ENCODE data around the gene LNX1. TPM values are rescaled to one million over a fixed set of nuclear protein-coding genes. Genes with fewer than 3 reads are reported as not detected.

Gene LNX1
- total and polyA plus RNA-seq, 9 donors, result 2.4 to 5.1 (median 2.8) TPM

DNA sequence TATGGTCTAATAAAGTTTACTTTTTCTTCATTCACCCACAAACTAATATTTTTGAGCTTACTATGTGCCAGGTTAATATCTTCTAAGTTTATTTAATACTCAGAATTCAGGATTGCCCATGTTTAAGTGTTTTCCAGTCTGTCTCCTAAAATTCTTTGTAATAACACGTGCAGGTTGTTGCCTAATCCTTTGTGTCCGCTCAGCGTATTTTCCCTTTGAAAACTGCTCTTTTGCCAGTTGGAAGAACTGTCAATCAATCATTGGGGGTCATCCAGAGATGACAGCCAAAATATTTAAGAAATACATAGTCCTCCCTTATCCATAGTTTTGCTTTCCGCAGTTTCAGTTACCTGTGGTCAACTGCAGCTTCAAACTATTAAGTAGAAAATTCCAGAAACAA lies 63.4 kb downstream of the LNX1 start:
- Histone ChIP-seq H3K36me3 (ENCODE audit: control insufficient read depth, insufficient read depth, low read length) (no peaks in the 10 kb centered on the region), H3K9me3 (replicated peaks; ENCODE audit: control insufficient read depth, low read depth, low read length) (no peaks in the 10 kb centered on the region), H3K4me3 (ENCODE audit: low read length) (no peak overlapping the region), H3K27ac (ENCODE audit: low read length) (no peak overlapping the region), H3K4me1 (ENCODE audit: control insufficient read depth, insufficient read depth, low read length) (peaks cover 2% of the 10 kb centered on the region), H3K27me3 (ENCODE audit: control insufficient read depth, insufficient read depth, low read length) (peaks cover 3% of the 10 kb centered on the region)
- no peak for DNase-seq
- WGBS (ENCODE audit: insufficient coverage), result 69% methylated on average over 3 of the region's 4 CpGs

GRCh38 chr4:53527326-53527725 lies 64.0 kb downstream of the LNX1 start:
- no peak overlapping the region for H3K27ac ChIP-seq (ENCODE audit: low read length)
- no peak overlapping the region for H3K4me3 ChIP-seq (ENCODE audit: low read length)
- H3K27me3 ChIP-seq (ENCODE audit: control insufficient read depth, insufficient read depth, low read length), result peaks cover 3% of the 10 kb centered on the region
- DNase-seq, result no peak
- WGBS (ENCODE audit: insufficient coverage), result 63% methylated on average over 1 of the region's 1 CpG
- H3K36me3 ChIP-seq (ENCODE audit: control insufficient read depth, insufficient read depth, low read length), result no peaks in the 10 kb centered on the region
- H3K4me1 ChIP-seq (ENCODE audit: control insufficient read depth, insufficient read depth, low read length), result no peaks in the 10 kb centered on the region
- H3K9me3 ChIP-seq (replicated peaks; ENCODE audit: control insufficient read depth, low read depth, low read length), result no peaks in the 10 kb centered on the region

DNA sequence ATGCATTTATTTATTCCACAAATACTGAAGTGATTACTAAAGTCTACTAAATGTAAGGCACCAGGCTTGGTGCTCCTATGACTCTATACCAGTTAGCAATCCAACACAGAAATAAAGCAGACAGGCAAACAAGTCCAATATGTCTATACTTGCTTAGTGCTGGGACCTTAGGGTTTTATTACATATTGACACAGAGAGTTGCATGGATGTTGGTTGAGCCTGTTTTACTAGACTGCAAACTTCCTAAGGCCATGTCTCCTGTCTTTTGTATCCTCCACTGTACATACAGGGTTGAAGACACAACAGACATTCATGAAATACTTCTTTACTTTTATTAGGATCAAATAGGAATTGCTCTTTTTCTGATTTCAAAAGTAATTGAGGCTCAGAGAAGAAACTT lies 69.0 kb downstream of the LNX1 start:
- no peak for DNase-seq
- no peak overlapping the region for H3K27ac ChIP-seq (ENCODE audit: low read length)
- H3K9me3 ChIP-seq (replicated peaks; ENCODE audit: control insufficient read depth, low read depth, low read length), result no peaks in the 10 kb centered on the region
- no peaks in the 10 kb centered on the region for H3K4me1 ChIP-seq (ENCODE audit: control insufficient read depth, insufficient read depth, low read length)
- H3K36me3 ChIP-seq (ENCODE audit: control insufficient read depth, insufficient read depth, low read length), result no peaks in the 10 kb centered on the region
- no peak overlapping the region for H3K4me3 ChIP-seq (ENCODE audit: low read length)
- H3K27me3 ChIP-seq (ENCODE audit: control insufficient read depth, insufficient read depth, low read length), result peaks cover 1% of the 10 kb centered on the region

DNA sequence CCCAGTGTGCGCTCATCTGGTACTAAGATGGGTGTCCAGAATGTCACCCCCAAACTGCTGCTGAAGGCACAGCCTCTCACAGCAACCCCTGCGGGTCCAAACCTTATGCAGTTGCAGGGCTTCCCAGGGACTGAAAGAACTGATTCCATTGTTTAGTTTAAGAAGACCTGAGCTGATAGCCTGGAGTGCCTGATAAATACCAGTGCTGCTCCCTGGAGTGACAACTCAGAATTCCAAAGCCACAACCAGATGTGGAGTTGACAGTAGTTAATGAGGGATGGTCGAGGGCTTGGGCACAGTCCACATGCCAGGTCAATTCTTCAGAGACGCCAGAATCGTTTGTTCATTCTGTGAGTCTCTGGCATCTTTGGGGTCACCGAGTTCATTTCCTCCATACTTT lies 71.2 kb downstream of the LNX1 start:
- no peaks in the 10 kb centered on the region for H3K4me1 ChIP-seq (ENCODE audit: control insufficient read depth, insufficient read depth, low read length)
- DNase-seq, result no peak
- no peak overlapping the region for H3K27ac ChIP-seq (ENCODE audit: low read length)
- H3K27me3 ChIP-seq (ENCODE audit: control insufficient read depth, insufficient read depth, low read length), result no peaks in the 10 kb centered on the region
- 66% methylated on average over 4 of the region's 6 CpGs for WGBS (ENCODE audit: insufficient coverage)
- no peaks in the 10 kb centered on the region for H3K36me3 ChIP-seq (ENCODE audit: control insufficient read depth, insufficient read depth, low read length)
- no peak overlapping the region for H3K4me3 ChIP-seq (ENCODE audit: low read length)
- no peaks in the 10 kb centered on the region for H3K9me3 ChIP-seq (replicated peaks; ENCODE audit: control insufficient read depth, low read depth, low read length)

DNA sequence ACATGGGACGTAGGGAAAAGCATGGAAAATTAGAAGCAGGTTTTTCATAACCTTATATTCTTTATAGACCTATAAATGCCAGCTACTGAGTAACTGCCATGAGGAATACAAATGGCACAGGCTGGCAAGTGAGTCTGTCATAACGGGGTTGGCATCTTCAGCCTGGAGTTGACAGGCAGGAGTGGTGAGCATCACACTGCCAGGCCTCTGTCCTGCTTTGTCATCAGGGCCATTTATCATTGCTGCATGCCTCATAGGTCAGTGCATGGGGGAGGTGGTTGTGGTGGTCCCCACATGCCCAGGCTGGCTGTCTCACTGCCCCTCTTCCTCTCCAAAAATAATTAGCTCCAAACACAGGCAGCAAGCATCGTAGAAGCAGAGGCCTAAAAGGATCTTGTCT lies 72.5 kb downstream of the LNX1 start:
- no peaks in the 10 kb centered on the region for H3K4me1 ChIP-seq (ENCODE audit: control insufficient read depth, insufficient read depth, low read length)
- no peak for DNase-seq
- no peak overlapping the region for H3K27ac ChIP-seq (ENCODE audit: low read length)
- no peak overlapping the region for H3K4me3 ChIP-seq (ENCODE audit: low read length)
- 75% methylated on average over 1 of the region's 3 CpGs for WGBS (ENCODE audit: insufficient coverage)
- H3K27me3 ChIP-seq (ENCODE audit: control insufficient read depth, insufficient read depth, low read length), result no peaks in the 10 kb centered on the region
- no peaks in the 10 kb centered on the region for H3K9me3 ChIP-seq (replicated peaks; ENCODE audit: control insufficient read depth, low read depth, low read length)
- no peaks in the 10 kb centered on the region for H3K36me3 ChIP-seq (ENCODE audit: control insufficient read depth, insufficient read depth, low read length)

DNA sequence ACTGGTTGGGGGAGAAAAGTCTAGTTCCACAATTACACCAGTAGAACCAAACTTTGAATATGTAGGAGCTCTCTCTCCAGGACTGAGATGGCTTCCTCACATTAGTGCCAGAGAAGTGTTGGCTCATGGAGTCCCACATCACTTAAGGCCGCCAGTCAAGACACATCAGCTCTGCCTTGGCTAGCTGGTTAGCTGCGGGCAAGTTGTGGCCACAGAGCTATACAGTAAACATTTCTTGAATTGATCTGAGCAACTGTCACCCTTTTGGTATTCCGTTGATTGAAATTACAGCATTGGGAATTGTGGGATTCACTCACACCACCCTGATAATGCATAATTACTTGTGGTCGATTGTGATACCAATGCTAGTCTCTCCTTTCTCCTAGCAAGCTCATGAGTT lies 76.2 kb downstream of the LNX1 start:
- no peak for DNase-seq
- 94% methylated on average over 3 of the region's 4 CpGs for whole genome bisulfite sequencing (ENCODE audit: insufficient coverage)
- Histone ChIP-seq H3K36me3 (ENCODE audit: control insufficient read depth, insufficient read depth, low read length) (no peaks in the 10 kb centered on the region), H3K9me3 (replicated peaks; ENCODE audit: control insufficient read depth, low read depth, low read length) (no peaks in the 10 kb centered on the region), H3K27ac (ENCODE audit: low read length) (no peak overlapping the region), H3K4me3 (ENCODE audit: low read length) (no peak overlapping the region), H3K27me3 (ENCODE audit: control insufficient read depth, insufficient read depth, low read length) (no peaks in the 10 kb centered on the region), H3K4me1 (ENCODE audit: control insufficient read depth, insufficient read depth, low read length) (no peaks in the 10 kb centered on the region)

- Histone ChIP-seq H3K27ac (ENCODE audit: low read length) (no peak overlapping the region), H3K4me3 (ENCODE audit: low read length) (no peak overlapping the region), H3K4me1 (ENCODE audit: control insufficient read depth, insufficient read depth, low read length) (no peaks in the 10 kb centered on the region), H3K36me3 (ENCODE audit: control insufficient read depth, insufficient read depth, low read length) (no peaks in the 10 kb centered on the region), H3K9me3 (replicated peaks; ENCODE audit: control insufficient read depth, low read depth, low read length) (no peaks in the 10 kb centered on the region), H3K27me3 (ENCODE audit: control insufficient read depth, insufficient read depth, low read length) (no peaks in the 10 kb centered on the region)
- no CpG with 5 or more reads among the region's 1 CpG for WGBS (ENCODE audit: insufficient coverage)
- no peak for DNase-seq
Observed at GRCh38 chr4:53514509-53514908, 76.8 kb downstream of the LNX1 start.

DNA sequence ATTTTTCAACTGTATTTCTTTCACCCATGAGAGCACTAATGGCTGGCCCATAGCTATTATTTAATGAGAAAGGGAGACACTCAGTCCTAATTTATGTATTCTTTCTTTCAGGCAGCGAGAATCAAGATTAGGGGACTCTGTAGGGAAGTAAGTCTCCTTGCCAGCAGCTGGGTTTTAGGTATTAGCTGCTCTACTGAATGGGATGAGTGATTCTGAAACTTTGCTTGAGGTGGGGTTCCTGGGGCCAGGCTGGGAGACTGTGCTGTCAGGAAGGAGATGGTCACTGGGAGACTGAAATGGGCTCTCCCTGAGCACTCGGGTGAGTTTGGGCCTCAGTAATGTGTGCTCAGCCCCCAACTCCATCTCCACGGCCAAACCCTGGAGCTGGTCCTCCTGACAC lies 78.7 kb downstream of the LNX1 start:
- H3K27ac ChIP-seq (ENCODE audit: low read length), result no peak overlapping the region
- no peaks in the 10 kb centered on the region for H3K9me3 ChIP-seq (replicated peaks; ENCODE audit: control insufficient read depth, low read depth, low read length)
- no peaks in the 10 kb centered on the region for H3K27me3 ChIP-seq (ENCODE audit: control insufficient read depth, insufficient read depth, low read length)
- no peak overlapping the region for H3K4me3 ChIP-seq (ENCODE audit: low read length)
- DNase-seq, result no peak
- H3K4me1 ChIP-seq (ENCODE audit: control insufficient read depth, insufficient read depth, low read length), result peaks cover 4% of the 10 kb centered on the region
- WGBS (ENCODE audit: insufficient coverage), result 30% methylated on average over 2 of the region's 3 CpGs
- no peaks in the 10 kb centered on the region for H3K36me3 ChIP-seq (ENCODE audit: control insufficient read depth, insufficient read depth, low read length)

GRCh38 chr4:53511014-53511413 lies 80.3 kb downstream of the LNX1 start:
- H3K27me3 ChIP-seq (ENCODE audit: control insufficient read depth, insufficient read depth, low read length), result no peaks in the 10 kb centered on the region
- peaks cover 4% of the 10 kb centered on the region for H3K4me1 ChIP-seq (ENCODE audit: control insufficient read depth, insufficient read depth, low read length)
- H3K9me3 ChIP-seq (replicated peaks; ENCODE audit: control insufficient read depth, low read depth, low read length), result no peaks in the 10 kb centered on the region
- no peaks in the 10 kb centered on the region for H3K36me3 ChIP-seq (ENCODE audit: control insufficient read depth, insufficient read depth, low read length)
- peak; percentile 29 for DNase-seq
- 42% methylated on average over 2 of the region's 3 CpGs for WGBS (ENCODE audit: insufficient coverage)
- H3K27ac ChIP-seq (ENCODE audit: low read length), result no peak overlapping the region
- H3K4me3 ChIP-seq (ENCODE audit: low read length), result no peak overlapping the region

DNA sequence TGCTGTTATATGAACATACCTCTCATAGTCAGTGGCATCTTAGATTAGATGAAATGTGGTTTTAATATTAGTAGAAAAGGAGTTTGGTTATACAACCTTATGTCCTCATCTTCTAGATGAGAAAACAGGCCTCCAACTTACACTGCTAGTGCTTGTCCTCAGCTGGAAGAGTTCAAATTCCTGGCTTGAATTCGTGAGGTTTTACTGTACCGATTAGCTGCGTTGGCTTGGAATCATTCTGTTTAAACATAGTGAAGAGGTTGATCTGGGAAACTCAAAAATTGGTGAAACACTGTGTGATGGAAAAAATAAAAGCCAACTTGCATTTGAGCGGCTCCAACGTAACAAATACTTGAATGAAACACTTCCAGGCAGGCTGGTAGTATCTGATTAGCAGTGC lies 81.0 kb downstream of the LNX1 start:
- no peak overlapping the region for H3K27ac ChIP-seq (ENCODE audit: low read length)
- H3K9me3 ChIP-seq (replicated peaks; ENCODE audit: control insufficient read depth, low read depth, low read length), result no peaks in the 10 kb centered on the region
- H3K27me3 ChIP-seq (ENCODE audit: control insufficient read depth, insufficient read depth, low read length), result no peaks in the 10 kb centered on the region
- WGBS (ENCODE audit: insufficient coverage), result no CpG with 5 or more reads among the region's 5 CpGs
- peaks cover 4% of the 10 kb centered on the region for H3K4me1 ChIP-seq (ENCODE audit: control insufficient read depth, insufficient read depth, low read length)
- H3K4me3 ChIP-seq (ENCODE audit: low read length), result no peak overlapping the region
- no peaks in the 10 kb centered on the region for H3K36me3 ChIP-seq (ENCODE audit: control insufficient read depth, insufficient read depth, low read length)
- peak; percentile 77 for DNase-seq

DNA sequence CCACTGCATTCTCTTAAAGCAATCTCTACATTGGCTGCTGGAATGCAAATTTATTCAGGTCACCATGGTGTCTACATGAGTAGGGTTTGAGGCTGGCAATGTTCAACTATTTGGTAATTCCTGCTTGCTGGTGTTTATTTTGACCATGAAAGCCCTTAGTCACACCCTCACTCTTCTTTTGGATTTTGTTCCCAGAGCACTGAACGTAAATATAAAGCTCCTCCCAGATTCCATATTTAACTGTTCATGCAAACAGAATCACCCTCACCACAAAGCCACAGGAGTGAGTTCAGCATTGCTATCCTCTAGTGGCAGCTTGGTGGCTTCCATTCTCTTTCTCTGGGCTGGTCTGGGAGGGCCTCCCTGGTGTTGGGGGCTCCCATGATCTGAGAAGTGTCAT lies 82.8 kb downstream of the LNX1 start:
- DNase-seq, result no peak
- H3K27ac ChIP-seq (ENCODE audit: low read length), result no peak overlapping the region
- no peaks in the 10 kb centered on the region for H3K27me3 ChIP-seq (ENCODE audit: control insufficient read depth, insufficient read depth, low read length)
- no peak overlapping the region for H3K4me3 ChIP-seq (ENCODE audit: low read length)
- peaks cover 4% of the 10 kb centered on the region for H3K4me1 ChIP-seq (ENCODE audit: control insufficient read depth, insufficient read depth, low read length)
- H3K36me3 ChIP-seq (ENCODE audit: control insufficient read depth, insufficient read depth, low read length), result no peaks in the 10 kb centered on the region
- no peaks in the 10 kb centered on the region for H3K9me3 ChIP-seq (replicated peaks; ENCODE audit: control insufficient read depth, low read depth, low read length)
- 63% methylated on average over 1 of the region's 1 CpG for WGBS (ENCODE audit: insufficient coverage)

All from muscle of leg (tissue), 11 donors.